SJCRH30 (cell line): ENCODE measurements around the gene UEVLD. TPM values are rescaled to one million over a fixed set of nuclear protein-coding genes. Genes with fewer than 3 reads are reported as not detected.

Source experiments
- DNase-seq, 2 experiments: peaks; one replicate each; pipeline ENCODE4 v3.0.0-alpha.2; 2015 to 2020
- H3K27ac ChIP-seq: fragments of 250-450 bp; sonication (Bioruptor Pico); 2 replicates; pipeline ENCODE4 v1.5.1; 2020; ENCODE audit warnings: mild to moderate bottlenecking, moderate library complexity
- H3K27me3 ChIP-seq: fragments of 250-450 bp; sonication (Bioruptor Pico); 2 replicates; pipeline ENCODE4 v1.5.1; 2020; ENCODE audit warnings: mild to moderate bottlenecking, moderate library complexity
- H3K36me3 ChIP-seq: fragments of 250-450 bp; sonication (Bioruptor Pico); 2 replicates; pipeline ENCODE4 v1.5.1; 2020; ENCODE audit warnings: mild to moderate bottlenecking, moderate library complexity
- H3K4me1 ChIP-seq: fragments of 250-450 bp; sonication (Bioruptor Pico); 2 replicates; pipeline ENCODE4 v1.5.1; 2020; ENCODE audit warnings: mild to moderate bottlenecking, moderate library complexity
- H3K4me3 ChIP-seq: fragments of 250-450 bp; sonication (Bioruptor Pico); 2 replicates; pipeline ENCODE4 v1.5.1; 2020; ENCODE audit warnings: mild to moderate bottlenecking, moderate library complexity
- H3K9me3 ChIP-seq: fragments of 250-450 bp; sonication (Bioruptor Pico); replicated peaks from 2 replicates; pipeline ENCODE4 v1.5.1; 2020; ENCODE audit warnings: mild to moderate bottlenecking, moderate library complexity
- total RNA-seq: library from RNA; depleted of rRNA; stranded (reverse); fragments of >200 nt; shearing (Covaris generic); gene quantifications from 2 replicates; pipeline ENCODE4 v1.2.3, GENCODE V29; 2014; rRNA removed

The UEVLD gene
- total RNA-seq = 14.9 and 17.8 TPM in 2 replicates

GRCh38 chr11:18588297-18589252, at the start of gene UEVLD:
UEVLD (minus strand) TSS chr11:18588734; CDS start chr11:18588654, 80 bp downstream.
- H3K27ac ChIP-seq = peak within 1 kb of the TSS; percentile 58
- no peaks in the 10 kb centered on the region for H3K9me3 ChIP-seq
- no peaks in the 10 kb centered on the region for H3K27me3 ChIP-seq
- H3K36me3 ChIP-seq = no peaks in the 10 kb centered on the region
- DNase-seq = peak; percentile 92 to 94
- H3K4me3 ChIP-seq = peak within 1 kb of the TSS; percentile 88
- H3K4me1 ChIP-seq = no peaks in the 10 kb centered on the region

- peak within 1 kb of the TSS; percentile 67 for H3K4me3 ChIP-seq
- no peaks in the 10 kb centered on the region for H3K36me3 ChIP-seq
- H3K9me3 ChIP-seq = no peaks in the 10 kb centered on the region
- DNase-seq = peak; percentile 100
- H3K27me3 ChIP-seq = no peaks in the 10 kb centered on the region
- H3K4me1 ChIP-seq = 0 out of 2 replicates have a peak, but pooled peaks cover 4% of the 10 kb centered on the region
- H3K27ac ChIP-seq = peak within 1 kb of the TSS; percentile 91
Measured at GRCh38 chr11:18634140-18635032, 45.9 kb upstream of the UEVLD start, which contains the start of gene SPTY2D1. SPTY2D1 (minus strand) TSS chr11:18634342; CDS start chr11:18634257, 85 bp downstream.

- no peak for DNase-seq
- Histone ChIP-seq H3K27ac (peak overlapping the region; percentile 91), H3K4me3 (peak overlapping the region; percentile 67), H3K9me3 (no peaks in the 10 kb centered on the region), H3K27me3 (no peaks in the 10 kb centered on the region), H3K36me3 (no peaks in the 10 kb centered on the region), H3K4me1 (0 out of 2 replicates have a peak, but pooled peaks cover 4% of the 10 kb centered on the region)
Measured at GRCh38 chr11:18633256-18634139, 45.0 kb upstream of the UEVLD start.

- Histone ChIP-seq H3K36me3 (no peaks in the 10 kb centered on the region), H3K4me3 (peak overlapping the region; percentile 67), H3K27me3 (no peaks in the 10 kb centered on the region), H3K4me1 (0 out of 2 replicates have a peak, but pooled peaks cover 4% of the 10 kb centered on the region), H3K9me3 (no peaks in the 10 kb centered on the region), H3K27ac (no peak overlapping the region)
- no peak for DNase-seq
Measured at GRCh38 chr11:18632841-18633240, 44.3 kb upstream of the UEVLD start.

GRCh38 chr11:18624161-18624560, 35.6 kb upstream of the UEVLD start:
- Histone ChIP-seq H3K4me1 (no peaks in the 10 kb centered on the region), H3K27ac (no peak overlapping the region), H3K9me3 (peaks cover 5% of the 10 kb centered on the region), H3K36me3 (peaks cover 4% of the 10 kb centered on the region; the same call in 1 of the 2 replicates), H3K4me3 (no peak overlapping the region), H3K27me3 (no peaks in the 10 kb centered on the region)
- no peak for DNase-seq

- Histone ChIP-seq H3K27ac (no peak overlapping the region), H3K36me3 (peaks cover 4% of the 10 kb centered on the region; the same call in 1 of the 2 replicates), H3K4me1 (no peaks in the 10 kb centered on the region), H3K4me3 (no peak overlapping the region), H3K9me3 (peaks cover 5% of the 10 kb centered on the region), H3K27me3 (no peaks in the 10 kb centered on the region)
- DNase-seq = no peak
Measured at GRCh38 chr11:18623707-18624106, 35.2 kb upstream of the UEVLD start.

- no peaks in the 10 kb centered on the region for H3K4me1 ChIP-seq
Measured at GRCh38 chr11:18618342-18619025, 29.9 kb upstream of the UEVLD start.

GRCh38 chr11:18617688-18618341, 29.3 kb upstream of the UEVLD start:
- H3K27ac ChIP-seq = no peak overlapping the region
- no peak for DNase-seq
- no peaks in the 10 kb centered on the region for H3K9me3 ChIP-seq
- peaks cover 21% of the 10 kb centered on the region for H3K36me3 ChIP-seq
- no peaks in the 10 kb centered on the region for H3K4me1 ChIP-seq
- no peak overlapping the region for H3K4me3 ChIP-seq
- H3K27me3 ChIP-seq = no peaks in the 10 kb centered on the region

More at GRCh38 chr11:18618342-18619025, 29.9 kb upstream of the UEVLD start:
- H3K36me3 ChIP-seq = peaks cover 21% of the 10 kb centered on the region
- no peak overlapping the region for H3K27ac ChIP-seq
- peaks cover under 1% of the 10 kb centered on the region; the same call in 1 of the 2 replicates for H3K9me3 ChIP-seq
- H3K4me3 ChIP-seq = no peak overlapping the region
- DNase-seq = no peak
- H3K27me3 ChIP-seq = no peaks in the 10 kb centered on the region

- DNase-seq = no peak
- H3K9me3 ChIP-seq = no peaks in the 10 kb centered on the region
- no peaks in the 10 kb centered on the region for H3K27me3 ChIP-seq
- no peaks in the 10 kb centered on the region for H3K4me1 ChIP-seq
- no peak overlapping the region for H3K27ac ChIP-seq
- peaks cover 37% of the 10 kb centered on the region for H3K36me3 ChIP-seq
- no peak overlapping the region for H3K4me3 ChIP-seq
Measured at GRCh38 chr11:18615628-18616392, 27.3 kb upstream of the UEVLD start.

GRCh38 chr11:18614667-18615066, 26.1 kb upstream of the UEVLD start:
- H3K36me3 ChIP-seq = peaks cover 46% of the 10 kb centered on the region
- DNase-seq = no peak
- no peak overlapping the region for H3K27ac ChIP-seq
- no peaks in the 10 kb centered on the region for H3K9me3 ChIP-seq
- no peaks in the 10 kb centered on the region for H3K4me1 ChIP-seq
- H3K4me3 ChIP-seq = no peak overlapping the region
- H3K27me3 ChIP-seq = no peaks in the 10 kb centered on the region

GRCh38 chr11:18612394-18612793, 23.9 kb upstream of the UEVLD start:
- Histone ChIP-seq H3K4me1 (peaks cover 4% of the 10 kb centered on the region; the same call in 1 of the 2 replicates), H3K27me3 (no peaks in the 10 kb centered on the region), H3K36me3 (peaks cover 62% of the 10 kb centered on the region), H3K27ac (no peak overlapping the region), H3K9me3 (no peaks in the 10 kb centered on the region), H3K4me3 (no peak overlapping the region)
- no peak for DNase-seq

- DNase-seq = no peak
- Histone ChIP-seq H3K4me3 (no peak overlapping the region), H3K9me3 (no peaks in the 10 kb centered on the region), H3K4me1 (peaks cover 4% of the 10 kb centered on the region; the same call in 1 of the 2 replicates), H3K36me3 (peaks cover 68% of the 10 kb centered on the region), H3K27me3 (no peaks in the 10 kb centered on the region), H3K27ac (no peak overlapping the region)
Measured at GRCh38 chr11:18611196-18611595, 22.7 kb upstream of the UEVLD start.
